ENCODE measurements around the gene PIP4K2A.

The PIP4K2A gene

DNA sequence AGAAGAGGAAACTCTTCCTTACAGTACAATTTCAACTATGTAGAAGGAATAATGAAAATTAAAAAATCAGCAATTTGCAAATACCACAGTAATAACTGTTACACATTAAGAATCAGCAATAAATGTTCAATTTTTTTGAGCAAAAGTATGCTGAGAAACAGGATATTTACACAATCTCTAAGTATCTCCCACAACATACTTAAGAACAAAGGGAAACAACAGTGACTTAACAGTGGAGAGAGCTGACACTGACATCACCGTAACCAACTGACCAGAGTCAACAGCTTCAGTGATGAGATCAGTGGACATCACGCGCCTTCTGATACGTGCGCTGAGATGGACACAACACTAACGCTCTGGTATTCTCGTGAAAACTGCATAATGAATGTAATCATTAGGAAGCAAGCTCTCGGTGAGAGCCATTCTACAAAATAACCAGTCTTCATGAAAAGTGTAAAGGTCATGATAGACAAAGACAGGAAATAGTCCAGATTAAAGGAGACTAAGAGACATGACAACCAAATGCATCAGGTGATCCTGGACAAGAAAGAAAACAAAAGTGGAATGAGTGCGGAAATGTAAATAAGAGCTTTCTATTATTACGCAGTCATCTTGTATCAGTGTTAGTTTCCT is 82.6 kb downstream of the PIP4K2A start:
- TF ChIP-seq, protein P1, sequence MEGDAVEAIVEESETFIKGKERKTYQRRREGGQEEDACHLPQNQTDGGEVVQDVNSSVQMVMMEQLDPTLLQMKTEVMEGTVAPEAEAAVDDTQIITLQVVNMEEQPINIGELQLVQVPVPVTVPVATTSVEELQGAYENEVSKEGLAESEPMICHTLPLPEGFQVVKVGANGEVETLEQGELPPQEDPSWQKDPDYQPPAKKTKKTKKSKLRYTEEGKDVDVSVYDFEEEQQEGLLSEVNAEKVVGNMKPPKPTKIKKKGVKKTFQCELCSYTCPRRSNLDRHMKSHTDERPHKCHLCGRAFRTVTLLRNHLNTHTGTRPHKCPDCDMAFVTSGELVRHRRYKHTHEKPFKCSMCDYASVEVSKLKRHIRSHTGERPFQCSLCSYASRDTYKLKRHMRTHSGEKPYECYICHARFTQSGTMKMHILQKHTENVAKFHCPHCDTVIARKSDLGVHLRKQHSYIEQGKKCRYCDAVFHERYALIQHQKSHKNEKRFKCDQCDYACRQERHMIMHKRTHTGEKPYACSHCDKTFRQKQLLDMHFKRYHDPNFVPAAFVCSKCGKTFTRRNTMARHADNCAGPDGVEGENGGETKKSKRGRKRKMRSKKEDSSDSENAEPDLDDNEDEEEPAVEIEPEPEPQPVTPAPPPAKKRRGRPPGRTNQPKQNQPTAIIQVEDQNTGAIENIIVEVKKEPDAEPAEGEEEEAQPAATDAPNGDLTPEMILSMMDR (IDR thresholded peaks at IDR 0.05; ENCODE audit: low read depth, low read length, missing control alignments), result no peak
- DNase-seq (ENCODE audit: low read depth), result no peak

DNA sequence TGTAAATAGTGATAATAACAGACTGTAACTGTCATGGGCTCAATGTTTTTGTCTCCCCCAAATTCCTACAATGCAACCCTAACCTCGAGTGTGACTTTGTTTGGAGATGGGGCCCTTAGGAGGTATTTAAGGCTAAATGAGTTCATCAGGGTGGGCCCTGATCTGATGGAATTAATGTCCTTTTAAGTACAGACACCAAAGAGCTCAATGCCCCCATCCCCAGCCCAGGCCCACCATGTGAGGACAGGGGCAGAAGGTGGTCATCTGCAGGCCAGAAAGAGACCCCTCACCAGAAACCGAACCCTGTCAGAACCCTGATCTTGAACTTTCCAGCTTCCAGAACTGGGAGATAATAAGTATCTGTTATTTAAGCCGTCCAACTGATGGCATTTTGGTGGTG is 83.2 kb downstream of the PIP4K2A start:
- no peak for DNase-seq (ENCODE audit: low read depth)
- TF ChIP-seq, protein P1 (IDR thresholded peaks at IDR 0.05; ENCODE audit: low read depth, low read length, missing control alignments), result no peak
- H3K4me3 ChIP-seq (ENCODE audit: low read depth, low read length), result peak overlapping the region; percentile 41; the same call in 1 of the 2 replicates

More for the DNA sequence above, 82.6 kb downstream of the PIP4K2A start:
- peak overlapping the region; percentile 5; the same call in 1 of the 2 replicates for H3K4me3 ChIP-seq (ENCODE audit: low read depth, low read length)

DNA sequence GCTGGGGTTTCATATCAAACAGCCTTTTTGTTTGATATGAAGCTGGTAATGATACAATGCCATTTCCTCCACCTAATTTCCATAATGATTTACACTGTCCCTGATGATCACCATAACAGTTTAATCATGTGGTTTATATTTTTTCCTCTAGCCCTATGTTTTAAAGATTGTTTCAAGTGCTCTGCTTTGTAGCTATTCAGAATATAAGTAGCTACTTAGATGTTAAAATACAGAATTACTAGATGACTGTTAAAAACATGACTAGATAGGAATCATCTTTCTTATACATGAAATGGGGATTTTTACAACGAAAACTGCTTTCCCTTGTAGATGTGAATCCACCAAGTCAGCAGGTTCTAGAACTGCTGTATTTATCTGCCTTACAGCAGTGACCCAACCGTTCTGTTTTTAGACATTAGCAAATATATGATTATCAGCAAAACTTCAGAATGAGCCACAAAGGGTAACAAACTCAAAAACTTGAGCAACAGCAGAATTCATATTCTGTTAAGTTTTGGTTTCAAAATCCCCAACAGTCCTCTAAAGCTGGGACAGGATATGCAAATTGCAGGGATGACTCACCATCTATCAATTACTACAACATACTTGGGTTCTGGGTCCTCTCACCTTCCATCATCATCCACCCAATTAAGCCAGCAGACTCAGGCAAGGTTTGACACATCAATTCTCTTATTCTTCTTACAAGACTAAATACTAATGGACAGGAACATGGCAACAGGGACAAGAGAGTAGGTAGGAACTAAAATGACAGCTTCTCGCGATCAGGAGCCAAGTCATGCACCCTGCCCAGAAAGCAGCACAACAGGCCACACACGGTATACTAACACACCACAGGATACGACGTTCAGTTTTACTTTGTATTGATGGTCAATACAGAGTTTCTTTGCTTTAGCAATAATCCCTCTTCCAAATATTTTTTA is 83.9 kb downstream of the PIP4K2A start:
- TF ChIP-seq, protein P1 (IDR thresholded peaks at IDR 0.05; ENCODE audit: low read depth, low read length, missing control alignments), result no peak
- no peak for DNase-seq (ENCODE audit: low read depth)
- peak overlapping the region; percentile 41 for H3K4me3 ChIP-seq (ENCODE audit: low read depth, low read length)

DNA sequence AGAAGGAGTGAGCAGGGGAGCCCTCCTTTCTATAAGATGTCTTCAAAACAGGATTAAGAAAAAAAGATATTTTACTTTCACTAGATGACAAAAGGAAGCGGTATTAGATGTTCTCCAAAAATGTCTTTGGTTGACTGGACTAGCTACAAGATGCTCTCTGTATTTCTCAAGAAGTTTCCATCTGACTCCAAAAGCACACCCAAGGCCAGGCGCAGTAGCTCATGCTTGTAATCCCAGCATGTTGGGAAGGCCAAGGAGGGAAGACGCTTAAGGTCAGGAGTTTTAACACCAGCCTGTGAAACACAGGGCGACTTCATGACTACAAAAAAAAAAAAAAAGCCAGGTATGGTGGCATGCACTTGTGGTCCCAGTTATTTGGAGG is 84.5 kb downstream of the PIP4K2A start:
- no peak for DNase-seq (ENCODE audit: low read depth)
- TF ChIP-seq, protein P1 (IDR thresholded peaks at IDR 0.05; ENCODE audit: low read depth, low read length, missing control alignments), result no peak
- H3K4me3 ChIP-seq (ENCODE audit: low read depth, low read length), result peak overlapping the region; percentile 41

DNA sequence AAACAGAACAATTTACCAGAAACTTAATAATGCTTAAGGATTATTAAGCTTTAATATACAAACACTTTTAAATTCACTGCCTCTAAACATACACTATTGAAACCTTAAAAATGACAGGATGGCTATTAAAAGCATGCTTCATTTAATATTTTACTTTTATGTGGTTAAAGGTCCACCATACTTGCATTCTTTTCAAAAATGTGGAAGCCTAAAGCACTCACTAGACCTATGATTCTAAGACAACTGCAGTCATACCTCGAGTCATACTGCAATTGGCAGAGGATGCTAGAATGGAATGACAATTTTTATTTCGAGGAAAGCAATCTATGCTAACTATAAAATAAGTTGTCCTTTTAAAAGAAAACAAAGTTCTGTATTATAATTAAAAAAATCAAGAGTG is 85.3 kb downstream of the PIP4K2A start:
- TF ChIP-seq, protein P1 (IDR thresholded peaks at IDR 0.05; ENCODE audit: low read depth, low read length, missing control alignments), result no peak
- no peak for DNase-seq (ENCODE audit: low read depth)
- no peak overlapping the region for H3K4me3 ChIP-seq (ENCODE audit: low read depth, low read length)

DNA sequence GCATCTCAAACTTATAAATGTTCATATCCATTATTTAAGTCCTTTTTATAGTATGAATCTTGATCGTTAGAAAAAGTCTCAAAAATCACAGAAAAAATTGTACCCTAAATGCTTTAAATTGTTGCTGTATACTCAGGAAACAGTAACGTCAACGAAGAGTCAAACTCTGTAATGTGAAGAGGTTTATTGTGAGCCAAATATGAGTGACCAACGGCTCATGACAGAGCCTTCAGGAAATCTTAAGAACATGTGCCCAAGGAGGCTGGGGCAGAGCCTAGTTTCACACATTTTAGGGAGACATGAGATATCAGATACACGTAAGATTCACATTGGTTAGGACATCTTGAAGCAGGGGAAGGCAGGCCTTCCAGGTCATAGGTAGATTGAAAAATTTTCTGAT is 86.1 kb downstream of the PIP4K2A start:
- TF ChIP-seq, protein P1 (IDR thresholded peaks at IDR 0.05; ENCODE audit: low read depth, low read length, missing control alignments), result no peak
- no peak overlapping the region for H3K4me3 ChIP-seq (ENCODE audit: low read depth, low read length)
- no peak for DNase-seq (ENCODE audit: low read depth)

Data from GM12864 (cell line).